ENCODE measurements around the gene SNRPN. TPM values are rescaled to one million over a fixed set of nuclear protein-coding genes. Genes with fewer than 3 reads are reported as not detected.

Gene SNRPN
- total RNA-seq, 1 donor from 2014 or later: 79.2 TPM

- Histone ChIP-seq H3K36me3 (ENCODE audit: control insufficient read depth, insufficient read depth, low read length) (peaks cover 3% of the 10 kb centered on the region), H3K27me3 (ENCODE audit: control insufficient read depth, insufficient read depth, low read length) (no peaks in the 10 kb centered on the region), H3K4me3 (ENCODE audit: low read depth, low read length) (no peak overlapping the region)
- FAIRE-seq (no peak), DNase-seq (ENCODE audit: low read depth) (no peak)
- no peak for TF ChIP-seq CTCF (IDR thresholded peaks at IDR 0.05; ENCODE audit: insufficient read depth, low read length, severe bottlenecking)
These were observed 22.9 kb downstream of the SNRPN start for GRCh38 chr15:24977686-24978085.

DNA sequence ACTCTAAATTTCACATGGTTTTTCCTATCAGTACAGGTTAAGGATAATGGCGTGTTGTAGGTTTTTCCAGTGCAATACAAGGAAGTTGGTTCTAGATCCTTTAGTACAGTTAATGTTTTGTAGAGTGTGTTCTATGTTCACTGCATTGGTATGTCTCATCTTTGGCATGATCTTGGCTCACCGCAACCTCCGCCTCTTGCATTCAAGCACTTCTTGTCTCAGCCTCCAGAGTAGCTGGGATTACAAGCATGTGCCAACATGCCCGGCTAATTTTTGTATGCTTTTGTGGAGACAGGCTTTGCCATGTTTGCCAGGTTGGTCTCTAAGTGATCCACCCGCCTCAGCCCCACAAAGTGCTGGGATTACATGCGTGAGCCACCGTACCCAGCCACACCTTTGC is 30.4 kb downstream of the SNRPN start:
- H3K4me3 ChIP-seq (ENCODE audit: low read depth, low read length): no peak overlapping the region
- H3K36me3 ChIP-seq (ENCODE audit: control insufficient read depth, insufficient read depth, low read length): peaks cover 1% of the 10 kb centered on the region
- H3K27me3 ChIP-seq (ENCODE audit: control insufficient read depth, insufficient read depth, low read length): no peaks in the 10 kb centered on the region
- DNase-seq (ENCODE audit: low read depth) (peak; percentile 55), FAIRE-seq (no peak)
- no peak for TF ChIP-seq CTCF (IDR thresholded peaks at IDR 0.05; ENCODE audit: insufficient read depth, low read length, severe bottlenecking)

GRCh38 chr15:24986653-24987052 is 31.9 kb downstream of the SNRPN start:
- Histone ChIP-seq H3K27me3 (ENCODE audit: control insufficient read depth, insufficient read depth, low read length) (no peaks in the 10 kb centered on the region), H3K36me3 (ENCODE audit: control insufficient read depth, insufficient read depth, low read length) (peaks cover 1% of the 10 kb centered on the region), H3K4me3 (ENCODE audit: low read depth, low read length) (no peak overlapping the region)
- no peak for FAIRE-seq
- no peak for TF ChIP-seq CTCF (IDR thresholded peaks at IDR 0.05; ENCODE audit: insufficient read depth, low read length, severe bottlenecking)
- no peak for DNase-seq (ENCODE audit: low read depth)

GRCh38 chr15:25019434-25019833 is 64.6 kb downstream of the SNRPN start:
- no peak for TF ChIP-seq CTCF (IDR thresholded peaks at IDR 0.05; ENCODE audit: insufficient read depth, low read length, severe bottlenecking)
- H3K27me3 ChIP-seq (ENCODE audit: control insufficient read depth, insufficient read depth, low read length): no peaks in the 10 kb centered on the region
- H3K36me3 ChIP-seq (ENCODE audit: control insufficient read depth, insufficient read depth, low read length): no peaks in the 10 kb centered on the region
- no peak for FAIRE-seq
- H3K4me3 ChIP-seq (ENCODE audit: low read depth, low read length): no peak overlapping the region
- DNase-seq (ENCODE audit: low read depth): no peak

DNA sequence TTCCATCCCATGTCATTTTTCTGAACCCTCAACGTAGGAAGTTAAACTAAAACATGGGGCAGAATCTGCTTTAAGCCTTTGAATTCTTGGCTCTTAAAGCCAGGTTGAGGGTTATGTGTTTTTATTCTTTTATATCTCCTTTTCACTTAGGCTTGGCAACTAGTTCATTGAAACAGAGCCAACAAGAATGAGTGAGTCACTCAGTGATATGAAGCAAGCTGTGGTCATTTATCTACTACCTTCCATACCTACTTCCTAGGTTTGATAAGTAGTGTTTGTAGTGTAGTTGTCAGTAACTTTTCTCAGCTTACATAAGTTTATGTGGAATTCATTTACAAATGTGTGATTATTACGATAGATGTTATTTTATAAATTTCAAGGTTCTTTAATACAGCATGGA is 67.4 kb downstream of the SNRPN start:
- H3K27me3 ChIP-seq (ENCODE audit: control insufficient read depth, insufficient read depth, low read length): no peaks in the 10 kb centered on the region
- H3K36me3 ChIP-seq (ENCODE audit: control insufficient read depth, insufficient read depth, low read length): no peaks in the 10 kb centered on the region
- no peak overlapping the region for H3K4me3 ChIP-seq (ENCODE audit: low read depth, low read length)
- no peak for TF ChIP-seq CTCF (IDR thresholded peaks at IDR 0.05; ENCODE audit: insufficient read depth, low read length, severe bottlenecking)
- DNase-seq (ENCODE audit: low read depth) (peak; percentile 52), FAIRE-seq (no peak)

Other genes starting within 250 kb of the SNRPN start
- 4.7 and 37.9 TPM in 2 replicates for gene SNURF, start within 50 bp of the SNRPN start, total RNA-seq

Measured in bronchial epithelial cell (primary cell).